Measurements from ENCODE around the gene INPP5A.

INPP5A gene

DNA sequence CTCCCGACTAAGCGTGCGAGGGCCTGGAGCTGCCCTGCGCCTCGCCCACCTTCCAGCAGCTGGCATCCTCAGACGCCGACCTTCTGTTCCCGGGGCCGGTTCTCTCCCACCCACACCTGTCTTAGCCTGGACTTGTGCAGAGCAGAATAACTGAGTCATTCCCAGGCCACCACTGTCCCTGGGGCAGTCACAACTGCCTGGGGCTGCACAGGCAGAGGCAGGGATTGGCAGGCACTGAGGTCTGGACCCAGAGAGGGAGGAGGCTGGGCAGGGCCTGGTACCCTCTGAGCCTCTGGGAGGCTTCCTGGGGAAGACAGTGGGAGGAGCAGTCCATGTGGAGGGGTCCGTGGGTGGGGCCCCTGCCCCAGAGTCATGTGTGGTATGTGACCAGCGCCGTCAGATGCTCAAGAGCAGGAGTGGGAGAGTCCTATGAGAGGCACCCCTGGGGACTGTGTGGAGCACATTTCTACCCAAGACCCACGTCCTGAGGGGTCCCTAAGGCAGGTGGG is 174.1 kb downstream of the INPP5A start:
- DNase-seq (ENCODE audit: low spot score in 2 of 2) = no peak
- H3K36me3 Mint-ChIP-seq = peaks cover 44% of the 10 kb centered on the region
- no peaks in the 10 kb centered on the region for H3K9me3 Mint-ChIP-seq
- H3K27ac Mint-ChIP-seq = no peak overlapping the region
- peaks cover 13% of the 10 kb centered on the region for H3K4me1 Mint-ChIP-seq
- no peaks in the 10 kb centered on the region for H3K27me3 Mint-ChIP-seq
- H3K4me3 Mint-ChIP-seq = no peak overlapping the region
- no peak for ATAC-seq (ENCODE audit: low read depth)

DNA sequence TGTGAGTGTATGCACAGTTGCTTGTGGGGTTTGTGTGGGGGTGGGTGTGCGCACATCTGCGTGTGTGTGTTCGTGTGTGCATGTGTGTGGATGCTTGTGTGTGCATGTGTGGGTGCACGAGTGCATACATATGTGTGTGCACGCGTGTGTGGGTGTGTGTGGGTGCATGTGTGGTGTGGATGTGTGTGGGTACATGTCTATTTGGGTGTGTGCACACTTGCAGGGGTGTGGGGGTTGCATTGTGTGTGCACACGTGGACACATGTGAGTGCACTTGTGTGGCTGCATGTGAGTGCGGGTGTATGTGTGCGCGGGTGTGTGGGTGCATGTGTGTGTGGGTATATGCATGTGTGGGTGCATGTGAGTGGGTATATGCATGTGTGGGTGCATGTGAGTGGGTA is 174.7 kb downstream of the INPP5A start:
- Mint-ChIP-seq H3K9me3 (no peaks in the 10 kb centered on the region), H3K4me3 (no peak overlapping the region), H3K27me3 (no peaks in the 10 kb centered on the region), H3K4me1 (peaks cover 13% of the 10 kb centered on the region), H3K36me3 (peaks cover 41% of the 10 kb centered on the region), H3K27ac (no peak overlapping the region)
- no peak for ATAC-seq (ENCODE audit: low read depth)
- no peak for DNase-seq (ENCODE audit: low spot score in 2 of 2)

DNA sequence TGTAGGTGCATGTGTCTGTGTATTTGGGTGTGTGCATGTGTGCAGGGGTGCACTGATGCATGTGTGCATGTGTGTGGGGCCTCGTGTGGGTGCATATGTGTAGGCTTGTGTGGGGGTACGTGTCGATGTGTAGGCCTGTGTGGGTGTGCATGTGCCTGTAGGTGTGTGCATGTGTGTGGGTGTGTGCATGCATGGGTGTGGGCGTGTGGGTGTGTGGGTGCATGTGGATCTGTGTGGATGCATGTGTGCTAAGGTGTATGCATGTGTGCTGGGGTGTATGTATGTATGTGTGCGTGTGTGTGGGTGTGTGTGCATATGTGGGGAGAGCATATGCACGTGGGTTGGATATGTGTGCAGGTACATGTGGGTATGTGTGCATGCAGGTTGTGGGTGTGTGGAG is 175.2 kb downstream of the INPP5A start:
- no peak for ATAC-seq (ENCODE audit: low read depth)
- Mint-ChIP-seq H3K9me3 (no peaks in the 10 kb centered on the region), H3K36me3 (peaks cover 36% of the 10 kb centered on the region), H3K4me3 (no peak overlapping the region), H3K27me3 (no peaks in the 10 kb centered on the region), H3K4me1 (peaks cover 13% of the 10 kb centered on the region), H3K27ac (no peak overlapping the region)
- no peak for DNase-seq (ENCODE audit: low spot score in 2 of 2)

DNA sequence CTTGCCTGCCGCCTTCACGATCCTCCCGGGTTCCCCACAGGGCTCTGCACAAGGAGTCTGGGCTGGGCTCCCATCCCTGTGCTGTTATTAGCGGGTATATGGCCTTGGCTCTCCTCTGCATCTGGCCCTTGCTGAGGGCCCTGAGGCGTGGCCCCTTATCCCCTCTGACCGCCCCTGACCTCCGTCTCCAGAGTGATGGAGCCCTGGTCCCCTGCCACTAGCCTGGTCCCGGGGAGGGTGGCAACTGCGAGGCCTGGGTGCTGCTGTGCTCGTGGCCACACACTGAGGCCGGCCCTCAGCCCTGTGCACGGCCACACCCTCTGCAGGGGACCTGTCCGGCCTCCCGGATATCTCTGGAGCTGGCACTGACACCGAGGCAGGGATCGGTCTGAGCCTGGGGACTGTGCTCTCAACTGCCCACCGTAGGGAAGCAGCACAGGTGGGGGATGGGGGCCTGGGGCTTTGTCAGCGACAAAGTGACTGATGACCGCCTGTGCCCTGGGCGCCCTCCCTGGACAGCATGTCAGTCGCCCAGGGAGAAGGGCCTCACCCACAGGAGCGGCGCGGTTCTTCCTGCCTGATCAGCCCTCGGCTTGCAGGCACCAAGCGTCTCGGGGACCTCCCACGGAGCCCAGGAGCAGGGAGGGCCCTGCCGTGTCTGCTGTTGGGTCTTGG is 176.0 kb downstream of the INPP5A start:
- Mint-ChIP-seq H3K27ac (no peak overlapping the region), H3K27me3 (no peaks in the 10 kb centered on the region), H3K4me1 (peaks cover 13% of the 10 kb centered on the region), H3K9me3 (no peaks in the 10 kb centered on the region), H3K36me3 (peaks cover 30% of the 10 kb centered on the region), H3K4me3 (no peak overlapping the region)
- no peak for ATAC-seq (ENCODE audit: low read depth)
- no peak for DNase-seq (ENCODE audit: low spot score in 2 of 2)

DNA sequence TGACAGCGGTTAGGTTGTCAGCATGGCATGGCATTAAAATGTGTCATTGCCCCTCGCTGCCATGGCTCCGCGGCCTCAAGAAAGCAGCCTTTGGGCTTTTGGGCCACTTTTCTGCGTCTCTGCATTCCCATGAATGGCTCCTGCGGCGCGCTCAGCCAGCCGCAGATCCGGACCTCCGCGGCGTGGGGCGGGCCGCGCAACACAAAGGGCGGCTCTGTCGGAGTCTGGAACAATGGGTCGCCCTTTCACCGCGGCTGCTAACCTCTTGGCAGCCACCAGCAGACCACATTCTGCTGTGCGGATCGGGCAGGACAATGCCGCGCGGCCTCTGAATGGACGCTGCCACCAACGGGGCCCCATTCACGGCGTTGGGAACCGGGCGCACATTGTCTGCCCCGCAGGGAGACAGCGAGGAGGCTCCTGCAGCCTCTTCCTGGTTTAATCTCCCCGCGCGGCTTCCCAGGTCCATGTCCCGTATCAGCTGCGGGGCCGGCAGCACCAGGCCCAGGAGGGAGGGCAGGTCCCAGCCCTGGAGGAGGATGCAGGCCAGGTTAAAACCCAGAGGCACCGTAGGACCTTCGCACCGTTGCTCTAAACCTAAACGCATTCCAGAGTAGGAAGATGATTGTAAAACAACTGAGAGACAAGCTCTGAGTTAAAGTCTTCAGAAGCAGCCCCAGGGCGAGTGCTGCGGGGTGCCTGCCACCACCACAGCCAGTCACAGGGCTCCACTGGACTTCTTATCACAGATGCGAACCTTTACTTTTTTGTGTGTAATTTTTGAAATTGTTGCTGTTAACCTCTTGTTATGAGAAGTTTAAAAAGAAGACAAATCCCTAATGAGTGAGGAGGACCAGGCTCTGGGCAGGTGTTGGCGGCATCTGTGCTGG is 176.8 kb downstream of the INPP5A start:
- ATAC-seq (ENCODE audit: low read depth) = no peak
- Mint-ChIP-seq H3K9me3 (no peaks in the 10 kb centered on the region), H3K36me3 (peaks cover 28% of the 10 kb centered on the region), H3K27me3 (no peaks in the 10 kb centered on the region), H3K4me3 (no peak overlapping the region), H3K4me1 (peaks cover 13% of the 10 kb centered on the region), H3K27ac (no peak overlapping the region)
- DNase-seq (ENCODE audit: low spot score in 2 of 2) = no peak

DNA sequence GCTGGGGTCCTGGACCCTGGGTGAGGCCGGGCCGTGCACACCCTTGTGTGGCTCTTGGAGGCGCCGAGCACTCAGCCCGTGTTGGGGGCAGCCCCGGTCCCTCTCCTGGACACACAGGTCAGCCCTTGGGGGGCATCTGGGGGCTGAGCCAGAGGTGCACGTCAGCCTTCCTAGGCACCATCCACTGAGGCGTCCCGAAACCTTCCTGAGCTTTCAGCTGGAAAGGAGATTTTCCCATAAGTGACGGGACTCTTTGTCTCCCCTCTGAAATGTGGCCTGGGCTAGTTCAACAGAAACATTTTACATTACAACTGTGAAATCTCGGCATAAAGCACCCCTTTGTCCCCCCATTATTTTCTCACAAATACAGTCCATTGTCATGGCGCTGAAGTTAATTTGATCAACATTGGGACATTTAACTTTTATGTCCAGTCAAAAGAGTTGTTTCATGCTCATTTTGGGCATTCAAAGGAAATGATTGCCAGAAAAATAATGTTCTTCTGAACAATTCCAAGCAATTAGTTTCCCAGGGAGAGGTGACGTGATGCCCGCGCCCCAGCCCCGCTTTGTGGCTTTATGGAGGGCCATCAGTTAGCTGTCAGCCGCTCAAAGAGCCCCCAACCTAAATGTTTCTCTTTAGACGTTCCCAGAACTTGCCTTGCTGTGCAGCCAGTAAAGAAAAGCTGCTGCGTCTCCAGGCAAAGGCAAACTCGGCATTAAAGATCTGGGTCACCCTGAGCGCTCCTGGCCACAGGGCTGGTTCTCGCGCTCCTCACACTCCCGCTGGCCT is 177.6 kb downstream of the INPP5A start:
- no peak overlapping the region for H3K27ac Mint-ChIP-seq
- no peak overlapping the region for H3K4me3 Mint-ChIP-seq
- no peaks in the 10 kb centered on the region for H3K27me3 Mint-ChIP-seq
- ATAC-seq (ENCODE audit: low read depth) (no peak), DNase-seq (ENCODE audit: low spot score in 2 of 2) (no peak)
- H3K36me3 Mint-ChIP-seq = peaks cover 28% of the 10 kb centered on the region
- no peaks in the 10 kb centered on the region for H3K9me3 Mint-ChIP-seq
- peaks cover 12% of the 10 kb centered on the region for H3K4me1 Mint-ChIP-seq

DNA sequence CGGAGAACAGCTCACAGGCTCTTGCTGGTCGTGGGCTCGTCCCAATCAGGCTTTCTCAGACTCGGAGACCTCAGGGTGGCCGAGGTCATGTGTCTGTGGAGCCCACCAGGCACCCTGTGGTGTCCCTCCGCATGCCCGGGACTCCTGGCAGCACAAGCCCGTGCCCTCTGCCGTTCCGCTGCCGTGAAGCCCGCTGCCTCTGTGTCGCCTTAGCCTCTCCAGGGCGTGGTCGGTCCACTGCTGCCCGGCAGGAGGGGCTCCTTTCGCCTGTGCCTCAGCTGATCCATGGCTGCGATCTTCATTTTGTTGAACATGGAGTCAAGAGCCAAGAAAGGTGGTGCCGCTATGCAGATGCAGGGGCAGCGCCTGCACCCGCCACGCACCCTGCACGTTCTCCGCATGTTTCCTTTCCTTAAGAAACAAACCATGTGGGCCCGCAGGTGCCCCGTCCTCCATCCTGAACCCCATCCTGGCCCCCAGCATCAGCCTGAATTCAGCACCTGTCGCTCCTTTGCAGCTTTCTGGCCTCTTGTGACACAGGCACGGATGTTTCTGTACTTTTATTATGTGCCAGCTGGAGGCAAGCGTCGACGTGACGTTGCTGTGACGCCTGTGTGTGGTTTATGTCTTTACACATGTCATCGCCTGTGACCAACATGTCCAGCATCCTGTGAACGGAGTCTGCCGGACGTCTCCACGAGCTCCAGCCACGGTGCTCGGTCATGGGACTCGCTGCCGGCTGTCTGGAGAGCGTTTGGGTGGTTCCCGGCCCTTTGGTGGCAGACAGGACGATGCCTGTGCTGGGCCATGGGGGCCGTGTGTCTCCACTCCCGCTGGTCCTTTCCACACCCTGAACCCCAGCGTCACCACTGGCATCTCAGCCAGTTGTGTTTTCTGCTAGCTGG is 178.4 kb downstream of the INPP5A start:
- H3K36me3 Mint-ChIP-seq = peaks cover 21% of the 10 kb centered on the region
- no peak overlapping the region for H3K27ac Mint-ChIP-seq
- no peak overlapping the region for H3K4me3 Mint-ChIP-seq
- ATAC-seq (ENCODE audit: low read depth) = no peak
- no peaks in the 10 kb centered on the region for H3K9me3 Mint-ChIP-seq
- no peak for DNase-seq (ENCODE audit: low spot score in 2 of 2)
- H3K27me3 Mint-ChIP-seq = no peaks in the 10 kb centered on the region
- H3K4me1 Mint-ChIP-seq = peaks cover 8% of the 10 kb centered on the region

DNA sequence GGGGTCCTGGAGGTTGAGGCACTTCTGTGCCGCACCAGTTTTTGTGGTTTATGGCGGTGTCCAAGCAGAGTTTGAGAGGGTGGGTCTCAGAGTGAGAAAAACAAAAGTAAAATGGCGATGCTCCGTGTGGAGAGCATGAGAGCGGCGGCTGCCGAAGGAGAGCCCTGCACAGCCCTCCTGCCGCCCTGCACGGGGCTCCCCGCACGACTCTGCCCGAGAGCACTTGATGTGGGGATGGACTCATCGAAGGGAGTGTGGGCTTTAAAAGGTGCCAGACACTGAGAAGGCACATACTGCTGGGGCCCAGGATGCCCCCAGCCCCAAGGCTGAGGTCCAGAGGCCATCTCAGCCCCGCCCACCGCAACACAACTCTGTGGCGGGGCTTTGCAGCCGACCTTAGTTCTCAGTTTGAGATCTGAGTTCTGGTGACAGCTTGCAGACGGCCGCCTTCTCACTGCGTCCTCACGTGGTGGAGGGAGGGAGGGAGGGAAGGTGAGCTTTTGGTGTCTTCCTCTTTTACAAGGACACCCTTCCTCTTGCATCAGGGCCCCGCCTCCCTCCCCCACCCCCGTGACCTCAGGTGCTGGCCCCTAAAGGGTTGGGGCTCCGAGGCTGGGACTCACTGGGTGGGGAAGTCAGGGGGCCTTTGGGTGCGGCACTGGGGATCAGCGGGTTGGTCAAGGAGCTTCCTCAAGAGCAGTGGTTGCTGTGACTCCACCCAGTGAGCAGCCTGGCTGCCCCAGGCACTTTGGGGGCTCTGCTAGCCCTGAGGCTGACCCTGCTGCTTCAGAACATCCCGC is 179.3 kb downstream of the INPP5A start:
- Mint-ChIP-seq H3K4me1 (peaks cover 8% of the 10 kb centered on the region), H3K36me3 (peaks cover 16% of the 10 kb centered on the region), H3K27me3 (no peaks in the 10 kb centered on the region), H3K4me3 (no peak overlapping the region), H3K9me3 (no peaks in the 10 kb centered on the region), H3K27ac (no peak overlapping the region)
- no peak for DNase-seq (ENCODE audit: low spot score in 2 of 2)
- no peak for ATAC-seq (ENCODE audit: low read depth)

DNA sequence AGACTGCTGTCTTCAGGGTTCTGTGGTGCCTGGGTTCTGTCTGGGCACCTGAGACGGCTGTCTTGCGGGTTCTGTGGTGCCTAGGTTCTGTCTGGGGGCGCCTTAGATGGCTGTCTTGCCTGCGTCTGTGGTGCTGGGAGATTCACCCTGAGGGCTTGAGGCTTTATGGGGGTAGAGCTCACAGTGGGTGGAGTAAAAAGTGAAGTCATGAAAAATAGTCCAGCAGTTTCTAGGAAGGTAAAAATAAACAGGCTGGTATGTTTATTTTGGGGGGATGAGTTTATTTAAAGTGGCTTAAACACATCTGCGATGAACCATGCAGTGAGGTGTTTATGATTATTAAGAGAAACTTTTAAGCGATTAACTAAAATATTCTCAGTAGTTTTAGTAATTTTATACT is 184.1 kb downstream of the INPP5A start:
- no peak for ATAC-seq (ENCODE audit: low read depth)
- Mint-ChIP-seq H3K9me3 (no peaks in the 10 kb centered on the region), H3K4me3 (no peak overlapping the region), H3K27ac (no peak overlapping the region), H3K27me3 (no peaks in the 10 kb centered on the region), H3K4me1 (no peaks in the 10 kb centered on the region), H3K36me3 (peaks cover 22% of the 10 kb centered on the region)
- DNase-seq (ENCODE audit: low spot score in 2 of 2) = no peak

DNA sequence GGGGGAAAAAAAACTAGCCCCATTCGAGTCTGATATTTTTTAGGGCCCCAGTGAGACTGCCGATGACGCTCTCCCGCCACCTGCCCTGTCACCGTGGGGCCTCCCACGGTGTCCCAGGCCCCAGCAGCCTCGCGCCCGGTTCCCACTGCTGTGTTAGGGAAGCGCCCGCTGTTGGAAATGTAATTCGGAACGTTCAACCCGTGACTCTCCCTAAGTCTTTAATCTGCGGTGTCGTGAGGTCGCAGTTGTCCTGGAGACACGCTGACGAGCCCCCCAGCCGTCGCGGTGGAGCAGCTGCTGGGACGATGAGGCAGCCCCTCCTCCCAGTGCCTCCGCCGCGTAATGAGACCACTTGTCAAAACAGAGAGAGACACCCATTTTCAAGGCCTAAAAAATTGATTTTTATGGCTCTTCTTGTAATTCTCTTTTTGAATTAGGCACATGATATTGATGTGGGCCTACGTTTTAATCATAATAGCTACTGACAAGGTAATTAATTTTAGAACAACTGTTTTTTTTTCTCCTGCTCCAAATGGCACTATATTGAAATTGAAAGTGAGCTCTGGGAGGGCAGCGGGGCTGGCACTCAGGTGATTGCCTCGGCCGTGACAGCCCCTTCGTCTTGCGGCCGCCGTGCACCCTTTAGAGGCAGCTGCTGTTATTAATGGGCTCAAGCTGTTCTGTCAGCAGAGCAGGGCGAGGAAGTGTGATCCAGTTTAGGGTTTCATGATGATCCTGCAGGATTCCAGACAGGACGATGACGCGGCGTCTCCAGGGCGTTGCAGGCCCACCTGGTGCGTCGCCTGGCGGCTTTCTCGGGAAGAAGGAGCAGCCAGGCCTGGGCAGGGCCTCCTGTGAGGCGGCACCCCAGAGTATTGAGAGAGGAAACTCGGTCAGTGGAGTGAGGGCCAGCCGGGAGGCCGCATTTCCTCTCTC is 185.1 kb downstream of the INPP5A start:
- no peak for DNase-seq (ENCODE audit: low spot score in 2 of 2)
- H3K4me1 Mint-ChIP-seq = no peaks in the 10 kb centered on the region
- no peak overlapping the region for H3K27ac Mint-ChIP-seq
- no peak overlapping the region for H3K4me3 Mint-ChIP-seq
- H3K9me3 Mint-ChIP-seq = no peaks in the 10 kb centered on the region
- ATAC-seq (ENCODE audit: low read depth) = no peak
- H3K27me3 Mint-ChIP-seq = no peaks in the 10 kb centered on the region
- peaks cover 24% of the 10 kb centered on the region for H3K36me3 Mint-ChIP-seq

DNA sequence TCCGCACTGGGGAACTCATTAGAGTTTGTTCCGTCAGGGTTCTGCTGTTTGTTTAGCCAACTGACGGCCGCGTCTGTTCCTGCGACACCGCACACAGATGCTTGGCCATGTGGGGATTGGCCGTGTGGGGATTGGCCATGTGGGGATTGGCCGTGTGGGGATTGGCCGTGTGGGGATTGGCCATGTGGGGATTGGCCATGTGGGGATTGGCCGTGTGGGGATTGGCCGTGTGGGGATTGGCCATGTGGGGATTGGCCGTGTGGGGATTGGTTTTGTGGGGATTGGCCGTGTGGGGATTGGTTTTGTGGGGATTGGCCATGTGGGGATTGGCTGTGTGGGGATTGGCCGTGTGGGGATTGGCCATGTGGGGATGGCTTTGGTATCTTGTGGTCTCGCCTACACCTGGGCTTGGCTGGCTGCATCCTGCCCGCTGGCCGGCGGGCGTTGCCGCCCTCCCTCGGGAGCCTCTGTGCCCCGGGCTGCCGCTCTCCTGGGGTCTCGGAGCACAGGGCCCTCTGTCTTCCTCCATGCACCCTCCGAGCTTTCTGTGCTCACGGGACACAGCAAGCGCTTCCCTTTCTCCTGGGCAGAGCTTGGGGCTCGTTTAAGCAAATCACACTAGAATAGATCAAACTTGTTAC is 185.9 kb downstream of the INPP5A start:
- H3K27me3 Mint-ChIP-seq = no peaks in the 10 kb centered on the region
- no peaks in the 10 kb centered on the region for H3K4me1 Mint-ChIP-seq
- peaks cover 24% of the 10 kb centered on the region for H3K36me3 Mint-ChIP-seq
- ATAC-seq (ENCODE audit: low read depth) = no peak
- no peak for DNase-seq (ENCODE audit: low spot score in 2 of 2)
- no peaks in the 10 kb centered on the region for H3K9me3 Mint-ChIP-seq
- no peak overlapping the region for H3K27ac Mint-ChIP-seq
- no peak overlapping the region for H3K4me3 Mint-ChIP-seq
